CD4-positive, alpha-beta T cell treated with Interferon gamma for 1 hour (primary cell): ENCODE measurements around the gene GDPD3.
"Not testable (repeated sequence)": the region's sequence is repeated elsewhere in the genome, so short reads cannot be mapped to it uniquely, and the experiment has no call there.

Experiments used
- DNase-seq: peaks from one replicate; pipeline ENCODE4 v3.0.0-alpha.2; 2020

The GDPD3 gene

GRCh38 chr16:30113031-30113710 lies at the start of gene GDPD3:
Gene GDPD3 (minus strand): TSS chr16:30113537. CDS start chr16:30113478, 59 bp downstream.
- DNase-seq, result no peak

- DNase-seq, result no peak
Observed at GRCh38 chr16:30157214-30157613, 43.9 kb upstream of the GDPD3 start.

- DNase-seq, result no peak
Observed at GRCh38 chr16:30155188-30155587, 41.9 kb upstream of the GDPD3 start.

GRCh38 chr16:30152517-30152916 lies 39.2 kb upstream of the GDPD3 start:
- no peak for DNase-seq

- DNase-seq, result no peak
Observed at GRCh38 chr16:30151091-30151490, 37.8 kb upstream of the GDPD3 start.

- no peak for DNase-seq
Observed at GRCh38 chr16:30149250-30149930, 36.1 kb upstream of the GDPD3 start.

GRCh38 chr16:30147843-30148510 lies 34.6 kb upstream of the GDPD3 start:
- DNase-seq, result no peak

- DNase-seq, result no peak
Observed at GRCh38 chr16:30145657-30146056, 32.3 kb upstream of the GDPD3 start.

- no peak for DNase-seq
Observed at GRCh38 chr16:30144917-30145316, 31.6 kb upstream of the GDPD3 start.

- DNase-seq, result no peak
Observed at GRCh38 chr16:30144017-30144416, 30.7 kb upstream of the GDPD3 start.

- DNase-seq, result no peak
Observed at GRCh38 chr16:30143347-30143702, 30.0 kb upstream of the GDPD3 start.

GRCh38 chr16:30142672-30143346 lies 29.5 kb upstream of the GDPD3 start:
- peak; percentile 20 for DNase-seq

GRCh38 chr16:30141750-30142149 lies 28.4 kb upstream of the GDPD3 start:
- DNase-seq, result no peak

GRCh38 chr16:30139583-30140481 lies 26.5 kb upstream of the GDPD3 start:
- DNase-seq, result no peak

GRCh38 chr16:30137897-30138296 lies 24.6 kb upstream of the GDPD3 start:
- no peak for DNase-seq

GRCh38 chr16:30136971-30137605 lies 23.8 kb upstream of the GDPD3 start:
- no peak for DNase-seq

- no peak for DNase-seq
Observed at GRCh38 chr16:30132591-30132990, 19.3 kb upstream of the GDPD3 start.

GRCh38 chr16:30131869-30132475 lies 18.6 kb upstream of the GDPD3 start:
- no peak for DNase-seq

- DNase-seq, result no peak
Observed at GRCh38 chr16:30127993-30128392, 14.7 kb upstream of the GDPD3 start.

GRCh38 chr16:30125690-30126089 lies 12.4 kb upstream of the GDPD3 start:
- DNase-seq, result not testable (repeated sequence)

GRCh38 chr16:30124985-30125379 lies 11.6 kb upstream of the GDPD3 start:
- DNase-seq, result no peak
